NCI-H2227 (cell line): ENCODE results near the gene ZNF580.

ENCODE experiments used
- DNase-seq: peaks from one replicate; lab custom pipeline; 2025; ENCODE audit not compliant: unreplicated experiment; lab: John Stamatoyannopoulos, UW

Gene ZNF580

GRCh38 chr19:55622242-55622969 lies 18.4 kb upstream of the ZNF580 start:
- DNase-seq, result peak; percentile 55

- DNase-seq, result no peak
Observed at GRCh38 chr19:55623130-55623529, 17.7 kb upstream of the ZNF580 start.

GRCh38 chr19:55623561-55623960 lies 17.2 kb upstream of the ZNF580 start:
- no peak for DNase-seq

- DNase-seq, result peak; percentile 99
Observed at GRCh38 chr19:55624109-55625003, 16.4 kb upstream of the ZNF580 start, which contains the start of gene ZNF784. Gene ZNF784 (minus strand): TSS chr19:55624566. CDS start chr19:55624561, 5 bp downstream.

GRCh38 chr19:55625004-55625326 lies 15.8 kb upstream of the ZNF580 start:
- no peak for DNase-seq

- DNase-seq, result no peak
Observed at GRCh38 chr19:55626350-55626749, 14.5 kb upstream of the ZNF580 start.

- DNase-seq, result peak; percentile 99
Observed at GRCh38 chr19:55632463-55632834, 8.4 kb upstream of the ZNF580 start.

DNA sequence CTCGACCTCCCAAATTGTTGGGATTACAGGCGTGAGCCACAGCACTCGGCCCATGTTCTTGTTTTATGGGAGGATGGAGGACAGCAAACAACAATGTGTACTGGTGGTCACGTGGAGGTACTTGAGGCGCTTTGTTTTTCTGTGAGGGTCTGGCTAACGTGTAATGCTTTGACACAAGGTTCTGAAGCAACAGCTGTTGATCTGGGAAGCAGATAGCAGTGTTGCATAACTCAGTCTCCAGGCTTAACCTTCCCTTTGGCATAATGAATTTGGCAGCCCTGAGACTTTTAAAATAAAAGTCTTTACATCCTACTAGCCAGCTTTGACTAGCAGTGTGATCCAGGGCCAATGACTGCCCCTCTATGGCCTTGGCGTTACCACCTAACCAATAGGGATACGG lies 6.9 kb upstream of the ZNF580 start:
- no peak for DNase-seq

DNA sequence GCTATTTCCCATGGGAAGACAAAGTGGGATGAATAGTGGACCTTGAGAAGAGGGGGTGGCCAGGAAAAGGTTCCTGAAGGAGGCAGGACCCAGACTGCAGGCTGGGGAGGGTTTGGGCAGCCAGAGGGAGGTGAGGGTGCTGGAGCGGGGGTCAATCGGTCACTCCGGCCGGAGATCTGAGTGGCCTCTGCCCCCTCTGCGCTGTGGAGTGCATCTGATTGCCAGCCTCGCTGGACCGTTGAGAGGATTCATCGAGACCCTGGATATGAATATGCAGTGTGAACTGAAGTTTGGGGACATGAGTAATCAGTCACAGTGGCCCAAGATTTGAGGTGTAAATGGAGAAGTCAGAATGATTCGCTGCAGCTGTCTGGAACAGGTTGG lies 5.5 kb upstream of the ZNF580 start:
- DNase-seq, result no peak

- DNase-seq, result no peak
Observed at GRCh38 chr19:55635856-55636440, 4.9 kb upstream of the ZNF580 start.

DNA sequence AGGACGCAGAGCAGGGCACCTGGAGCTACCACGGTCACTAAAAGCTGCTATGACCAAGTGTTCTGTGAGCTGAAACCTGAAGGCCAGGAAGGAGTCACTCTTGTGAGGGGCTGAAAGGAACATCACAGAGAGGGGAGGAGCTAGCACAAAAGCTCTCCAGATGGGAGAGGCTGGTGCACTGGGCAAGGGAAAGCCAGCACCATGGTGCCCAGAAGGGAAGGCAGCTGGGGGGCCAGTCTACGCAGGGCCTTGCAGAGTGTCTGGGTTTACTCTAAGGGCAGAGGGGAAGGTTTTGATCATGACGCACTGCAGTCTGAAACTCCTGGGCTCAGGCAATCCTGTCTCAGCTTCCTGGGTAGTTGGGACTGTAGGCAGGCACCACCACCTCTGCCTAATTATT lies 4.1 kb upstream of the ZNF580 start:
- no peak for DNase-seq

GRCh38 chr19:55637534-55637933 lies 3.3 kb upstream of the ZNF580 start:
- DNase-seq, result no peak

DNA sequence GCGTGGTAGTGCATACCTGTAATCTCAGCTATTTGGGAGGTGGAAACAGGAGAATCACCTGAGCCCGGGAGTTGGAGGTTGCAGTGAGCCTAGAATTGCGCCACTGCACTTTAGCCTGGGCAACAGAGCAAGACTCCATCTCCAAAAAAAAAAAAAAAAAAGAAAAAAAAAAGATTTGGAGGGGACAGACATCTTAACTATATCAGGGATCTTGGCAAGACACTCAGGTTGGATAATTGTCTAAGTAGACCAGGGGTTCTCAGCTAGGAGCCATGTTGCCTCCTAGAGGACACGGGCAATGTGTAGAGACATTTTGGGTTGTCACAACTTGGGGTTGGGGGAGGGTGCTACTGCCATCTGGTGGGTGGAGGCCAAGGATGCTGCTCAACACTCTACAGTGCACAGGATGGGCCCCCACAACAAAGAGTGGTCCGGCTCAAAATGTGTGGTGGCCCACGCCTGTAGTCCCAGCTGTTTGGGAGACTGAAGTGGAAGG lies 1.9 kb upstream of the ZNF580 start:
- DNase-seq, result peak; percentile 70

- DNase-seq, result peak; percentile 88
Observed at GRCh38 chr19:55640043-55640576, 692 bp upstream of the ZNF580 start.

GRCh38 chr19:55641426-55642152 lies 787 bp downstream of the ZNF580 start:
- DNase-seq, result peak; percentile 81

GRCh38 chr19:55642153-55643002 lies 1.6 kb downstream of the ZNF580 start:
- DNase-seq, result peak; percentile 69

- peak; percentile 93 for DNase-seq
Observed at GRCh38 chr19:55643003-55643886, 2.4 kb downstream of the ZNF580 start, which contains the start of gene ZNF581. Gene ZNF581 (plus strand): TSS chr19:55643649. CDS start chr19:55644572, 923 bp downstream.

DNA sequence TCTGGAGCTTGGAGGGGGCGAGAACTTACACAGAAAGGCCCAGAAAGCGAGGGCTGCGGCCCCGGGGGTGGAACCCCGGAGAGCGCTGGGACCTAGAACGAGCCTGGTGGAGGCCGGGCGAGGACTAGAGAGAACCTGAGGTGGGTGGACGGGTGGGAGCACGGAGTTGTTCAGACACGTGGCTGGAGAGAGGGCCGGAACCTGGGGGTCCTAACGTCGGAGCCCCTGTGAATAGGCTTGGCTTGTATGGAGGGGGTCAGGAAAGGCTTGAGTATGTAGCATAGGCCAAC lies 3.0 kb downstream of the ZNF580 start:
- DNase-seq, result peak; percentile 74
